ENCODE measurements around the gene PHACTR3.
"Not testable (repeated sequence)": the region's sequence is repeated elsewhere in the genome, so short reads cannot be mapped to it uniquely, and the experiment has no call there.

PHACTR3 gene

GRCh38 chr20:59890035-59890434, 285.7 kb downstream of the PHACTR3 start:
- DNase-seq, result not testable (repeated sequence)

DNA sequence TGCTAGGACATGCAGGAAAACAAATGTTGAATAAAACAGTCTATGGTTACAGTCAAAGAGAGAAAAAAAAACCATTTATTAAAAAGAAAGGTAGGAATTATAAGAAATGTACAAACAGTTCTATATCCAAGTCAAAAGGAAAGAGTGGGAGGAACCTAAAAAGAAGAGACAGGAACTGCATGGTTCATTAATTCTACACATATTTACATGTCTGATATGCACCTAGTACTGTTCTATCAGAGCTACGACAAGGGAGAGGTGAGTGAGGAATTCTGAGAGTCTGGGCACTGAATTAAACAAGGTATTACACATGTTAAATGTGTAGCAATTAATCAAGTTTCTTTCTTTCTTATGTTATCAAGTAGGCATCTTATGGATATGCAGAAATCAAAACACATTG, 287.2 kb downstream of the PHACTR3 start:
- DNase-seq, result no peak

GRCh38 chr20:59895908-59896307, 291.6 kb downstream of the PHACTR3 start:
- DNase-seq, result no peak
